ENCODE measurements around the gene CMTM8. TPM values are rescaled to one million over a fixed set of nuclear protein-coding genes. Genes with fewer than 3 reads are reported as not detected.
"Not testable (repeated sequence)": the region's sequence is repeated elsewhere in the genome, so short reads cannot be mapped to it uniquely, and the experiment has no call there.

The CMTM8 gene
- total and polyA plus RNA-seq, 9 donors = 0.48 to 9.9 (median 2.1) TPM

DNA sequence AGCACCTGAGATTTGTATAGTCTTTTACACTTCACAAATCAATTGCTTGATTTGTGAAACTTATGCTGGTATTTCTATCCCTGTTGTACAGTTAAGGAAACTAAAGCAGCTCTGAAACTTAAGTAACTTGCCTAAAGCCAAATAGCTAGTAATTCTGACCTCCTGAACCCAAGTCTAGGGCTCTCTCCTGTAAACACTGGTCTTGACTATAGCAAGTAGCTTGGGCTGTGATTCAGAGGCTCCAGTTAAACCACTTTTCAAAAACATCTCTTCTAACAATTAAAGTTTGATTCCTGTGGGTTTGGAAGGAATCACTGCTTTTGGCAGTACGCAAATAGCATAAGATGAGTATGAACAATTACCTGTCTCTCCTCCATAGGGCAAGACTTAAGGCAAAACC, 18.5 kb upstream of the CMTM8 start:
- no peak for TF ChIP-seq EP300 (IDR thresholded peaks at IDR 0.05)
- no peak for TF ChIP-seq POLR2A (IDR thresholded peaks at IDR 0.05)
- TF ChIP-seq, protein P1, sequence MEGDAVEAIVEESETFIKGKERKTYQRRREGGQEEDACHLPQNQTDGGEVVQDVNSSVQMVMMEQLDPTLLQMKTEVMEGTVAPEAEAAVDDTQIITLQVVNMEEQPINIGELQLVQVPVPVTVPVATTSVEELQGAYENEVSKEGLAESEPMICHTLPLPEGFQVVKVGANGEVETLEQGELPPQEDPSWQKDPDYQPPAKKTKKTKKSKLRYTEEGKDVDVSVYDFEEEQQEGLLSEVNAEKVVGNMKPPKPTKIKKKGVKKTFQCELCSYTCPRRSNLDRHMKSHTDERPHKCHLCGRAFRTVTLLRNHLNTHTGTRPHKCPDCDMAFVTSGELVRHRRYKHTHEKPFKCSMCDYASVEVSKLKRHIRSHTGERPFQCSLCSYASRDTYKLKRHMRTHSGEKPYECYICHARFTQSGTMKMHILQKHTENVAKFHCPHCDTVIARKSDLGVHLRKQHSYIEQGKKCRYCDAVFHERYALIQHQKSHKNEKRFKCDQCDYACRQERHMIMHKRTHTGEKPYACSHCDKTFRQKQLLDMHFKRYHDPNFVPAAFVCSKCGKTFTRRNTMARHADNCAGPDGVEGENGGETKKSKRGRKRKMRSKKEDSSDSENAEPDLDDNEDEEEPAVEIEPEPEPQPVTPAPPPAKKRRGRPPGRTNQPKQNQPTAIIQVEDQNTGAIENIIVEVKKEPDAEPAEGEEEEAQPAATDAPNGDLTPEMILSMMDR (IDR thresholded peaks at IDR 0.05) = no peak
- H3K36me3 ChIP-seq = no peaks in the 10 kb centered on the region
- no peaks in the 10 kb centered on the region for H3K4me1 ChIP-seq (ENCODE audit: insufficient read depth)
- no peak for DNase-seq
- intact Hi-C loops (cut with DNase I) = no loop called here
- H3K27me3 ChIP-seq = no peaks in the 10 kb centered on the region
- 84 to 96% (median 88%) methylated on average over 1 of the region's 1 CpG for WGBS, 3 donors
- H3K4me3 ChIP-seq = no peak overlapping the region
- no peaks in the 10 kb centered on the region for H3K9me3 ChIP-seq
- H3K27ac ChIP-seq = no peak overlapping the region

DNA sequence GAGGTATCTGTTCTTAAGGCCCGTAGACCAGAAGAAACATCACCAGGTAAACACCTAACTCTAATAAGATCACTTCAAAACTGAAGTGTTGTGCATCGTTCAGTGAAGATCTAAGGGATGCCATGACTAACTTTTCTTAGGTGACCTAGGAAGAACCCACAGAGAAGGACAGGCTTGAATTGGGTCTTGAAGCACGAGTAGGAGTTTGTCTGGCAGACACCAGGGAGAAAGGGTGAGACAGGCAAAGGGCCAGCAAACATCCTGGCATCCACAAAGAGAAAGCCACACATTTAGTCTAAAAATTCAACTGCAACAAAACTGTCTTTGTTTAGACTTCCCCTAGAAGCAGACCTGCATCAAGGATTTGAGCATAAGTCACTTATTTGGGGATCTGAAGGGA, 15.5 kb upstream of the CMTM8 start:
- WGBS, 3 donors = 85 to 92% (median 92%) methylated on average over 3 of the region's 3 CpGs
- Histone ChIP-seq H3K4me1 (ENCODE audit: insufficient read depth) (no peaks in the 10 kb centered on the region), H3K27me3 (no peaks in the 10 kb centered on the region), H3K4me3 (no peak overlapping the region), H3K9me3 (no peaks in the 10 kb centered on the region), H3K36me3 (no peaks in the 10 kb centered on the region), H3K27ac (no peak overlapping the region)
- TF ChIP-seq POLR2A (IDR thresholded peaks at IDR 0.05) = no peak
- TF ChIP-seq, protein P1 (IDR thresholded peaks at IDR 0.05) = no peak
- TF ChIP-seq EP300 (IDR thresholded peaks at IDR 0.05) = no peak
- intact Hi-C loops (cut with DNase I) = no loop called here
- DNase-seq = no peak

DNA sequence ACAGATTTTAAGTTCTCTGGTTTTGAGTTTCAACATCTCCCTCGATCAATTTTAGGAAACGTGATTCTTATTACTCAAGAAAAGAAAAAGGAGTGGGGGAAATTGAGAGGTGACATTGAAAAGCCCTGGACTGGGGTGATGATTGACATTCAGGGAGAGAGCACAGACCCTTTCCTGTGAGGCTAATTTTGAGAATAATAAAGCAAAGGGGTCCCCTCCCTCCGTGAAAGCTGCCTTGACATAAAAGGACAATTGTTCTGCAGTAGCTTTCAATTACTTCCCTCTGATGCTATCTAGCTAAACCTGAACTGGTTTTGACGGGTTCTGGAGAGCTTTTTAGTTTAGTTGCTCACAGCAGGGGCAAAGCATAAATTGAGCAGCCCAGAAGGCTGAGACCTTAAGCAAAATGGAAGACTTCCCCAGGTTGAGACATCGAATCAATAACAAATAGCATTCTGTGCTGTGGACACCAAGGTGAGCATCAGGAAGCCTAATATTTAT, 14.4 kb upstream of the CMTM8 start:
- WGBS, 3 donors = 58 to 76% (median 67%) methylated on average over 5 of the region's 5 CpGs
- intact Hi-C loops (cut with DNase I) = no loop called here
- TF ChIP-seq POLR2A (IDR thresholded peaks at IDR 0.05) = no peak
- TF ChIP-seq, protein P1 (IDR thresholded peaks at IDR 0.05) = no peak
- no peak for TF ChIP-seq EP300 (IDR thresholded peaks at IDR 0.05)
- Histone ChIP-seq H3K27ac (no peak overlapping the region), H3K36me3 (no peaks in the 10 kb centered on the region), H3K4me3 (no peak overlapping the region), H3K9me3 (no peaks in the 10 kb centered on the region), H3K4me1 (ENCODE audit: insufficient read depth) (no peaks in the 10 kb centered on the region), H3K27me3 (no peaks in the 10 kb centered on the region)
- DNase-seq = no peak

DNA sequence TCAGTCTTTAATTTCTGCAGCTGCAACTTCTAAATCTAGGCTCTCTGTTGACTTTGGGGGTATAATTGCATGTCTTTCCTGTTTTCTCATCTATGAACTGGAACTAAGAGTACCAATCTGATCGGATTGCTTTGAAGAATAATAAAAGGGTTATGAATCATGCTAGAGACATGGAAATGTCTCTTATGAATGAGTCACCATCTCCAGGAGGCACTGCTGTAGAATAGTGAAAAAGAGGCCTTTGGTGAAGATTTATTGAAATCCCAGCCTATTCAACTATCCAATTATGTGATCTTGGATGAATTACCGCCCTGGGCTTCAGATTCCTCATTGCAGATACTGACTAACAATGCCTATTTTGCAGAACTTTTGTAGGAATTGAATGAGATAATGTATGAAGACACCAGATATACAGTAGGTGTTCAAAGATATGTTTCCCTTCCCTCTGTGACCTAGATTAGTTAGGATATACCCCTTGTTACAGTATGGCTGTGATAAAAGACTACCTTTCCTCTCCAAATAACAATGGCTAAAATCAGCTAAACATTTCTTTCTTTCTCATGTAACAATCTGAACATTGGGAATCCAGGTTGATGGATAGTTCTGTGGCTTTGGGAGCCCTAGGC, 11.5 kb upstream of the CMTM8 start:
- TF ChIP-seq EP300 (IDR thresholded peaks at IDR 0.05) (no peak), POLR2A (IDR thresholded peaks at IDR 0.05) (no peak)
- TF ChIP-seq, protein P1 (IDR thresholded peaks at IDR 0.05) = no peak
- no peak for DNase-seq
- WGBS, 3 donors = 77 to 84% (median 84%) methylated on average over 2 of the region's 2 CpGs
- no peaks in the 10 kb centered on the region for H3K27me3 ChIP-seq
- no peaks in the 10 kb centered on the region for H3K9me3 ChIP-seq
- intact Hi-C loops (cut with DNase I) = no loop called here
- no peaks in the 10 kb centered on the region for H3K36me3 ChIP-seq
- H3K27ac ChIP-seq = no peak overlapping the region
- H3K4me1 ChIP-seq (ENCODE audit: insufficient read depth) = no peaks in the 10 kb centered on the region
- H3K4me3 ChIP-seq = no peak overlapping the region

DNA sequence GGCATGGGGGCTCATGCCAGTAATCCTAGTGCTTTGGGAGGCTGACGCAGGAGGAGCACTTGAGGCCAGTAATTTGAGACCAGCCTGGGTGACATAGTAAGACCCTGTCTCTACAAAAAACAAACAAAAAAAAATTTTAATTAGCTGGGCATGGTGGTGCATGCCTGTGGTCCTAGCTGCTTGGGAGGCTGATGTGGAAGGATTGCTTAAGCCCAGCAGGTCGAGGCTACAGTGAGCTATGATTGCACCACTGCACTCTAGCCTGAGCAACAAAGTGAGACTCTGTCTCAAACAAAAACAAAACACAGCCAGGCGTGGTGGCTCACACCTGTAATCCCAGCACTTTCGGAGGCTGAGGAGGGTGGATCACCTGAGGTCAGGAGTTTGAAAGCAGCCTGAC, 9.7 kb upstream of the CMTM8 start:
- H3K4me3 ChIP-seq; H3K9me3 ChIP-seq; H3K36me3 ChIP-seq; H3K27ac ChIP-seq; DNase-seq; H3K4me1 ChIP-seq (ENCODE audit: insufficient read depth); H3K27me3 ChIP-seq; intact Hi-C loops (cut with DNase I): not testable (repeated sequence)
- WGBS, 3 donors = 91 to 96% (median 94%) methylated on average over 4 of the region's 4 CpGs
